Prostate gland (tissue), 2 donors: ENCODE results near the gene LRP8. TPM values are rescaled to one million over a fixed set of nuclear protein-coding genes. Genes with fewer than 3 reads are reported as not detected.

Experiments used
- DNase-seq: peaks from one replicate; pipeline ENCODE4 v3.0.0-alpha.2; 2019; ENCODE audit warnings: low spot score
- H3K27ac ChIP-seq, 2 donors: fragments of 200-600 bp; sonication (generic); 2 replicates each; pipeline ENCODE4 v1.5.1; 2017 to 2019
- H3K27me3 ChIP-seq: fragments of 200-600 bp; sonication (generic); replicated peaks from 2 replicates; pipeline ENCODE4 v1.5.1; 2019; ENCODE audit not compliant: insufficient read depth
- H3K36me3 ChIP-seq, 2 donors: fragments of 200-600 bp; sonication (generic); 1 replicate in 1 of 2; 2 replicates in 1 of 2; pipeline versions ENCODE4 v1.5.1 to v1.8.1; 2017 to 2019
- H3K4me1 ChIP-seq: fragments of 200-600 bp; sonication (generic); replicated peaks from 2 replicates; pipeline ENCODE4 v1.5.1; 2019
- H3K4me3 ChIP-seq, 2 donors: fragments of 200-600 bp; sonication (generic); 2 replicates each; pipeline ENCODE4 v1.5.1; 2017 to 2019
- H3K9me3 ChIP-seq: fragments of 200-600 bp; sonication (generic); 2 replicates; pipeline ENCODE4 v1.5.1; 2017
- CTCF ChIP-seq, 4 experiments: fragments of 200-600 bp in 2 of 4; fragments of 450-650 bp in 2 of 4; sonication (generic) in 2 of 4; IDR thresholded peaks; 1 replicate in 3 of 4; 2 replicates in 1 of 4; pipeline ENCODE4 v1.5.1; 2016 to 2019; ENCODE audit warnings: antibody characterized with exemption in 4 of 4, mild to moderate bottlenecking in 2 of 4, moderate library complexity in 2 of 4
- POLR2A ChIP-seq: fragments of 450-650 bp; IDR thresholded peaks from one replicate; pipeline ENCODE4 v1.6.1; 2016; ENCODE audit warnings: antibody characterized with exemption, mild to moderate bottlenecking
- POLR2AphosphoS5 ChIP-seq: sonication (generic); formaldehyde crosslinking; IDR thresholded peaks from one replicate; pipeline ENCODE4 v1.6.1; 2017; ENCODE audit warnings: antibody characterized with exemption
- WGBS: methylation state at CpG from one replicate; pipeline ENCODE4 v1.1.5; 2018; 5-methylcytosine and 5-hydroxymethylcytosine counted together
- intact Hi-C: fragments of 100-400 bp; cut with DNase I; formaldehyde crosslinking; loops from one replicate; pipeline ENCODE4 v1.14.2; 2022
- total RNA-seq, 2 donors: library from RNA; depleted of rRNA; stranded (reverse); fragments of >200 nt; gene quantifications; one replicate each; pipeline ENCODE4 v1.1.0, GENCODE V29; 2016

The LRP8 gene
- total RNA-seq, 2 donors from 2014 or later = 6.7 to 130 TPM

DNA sequence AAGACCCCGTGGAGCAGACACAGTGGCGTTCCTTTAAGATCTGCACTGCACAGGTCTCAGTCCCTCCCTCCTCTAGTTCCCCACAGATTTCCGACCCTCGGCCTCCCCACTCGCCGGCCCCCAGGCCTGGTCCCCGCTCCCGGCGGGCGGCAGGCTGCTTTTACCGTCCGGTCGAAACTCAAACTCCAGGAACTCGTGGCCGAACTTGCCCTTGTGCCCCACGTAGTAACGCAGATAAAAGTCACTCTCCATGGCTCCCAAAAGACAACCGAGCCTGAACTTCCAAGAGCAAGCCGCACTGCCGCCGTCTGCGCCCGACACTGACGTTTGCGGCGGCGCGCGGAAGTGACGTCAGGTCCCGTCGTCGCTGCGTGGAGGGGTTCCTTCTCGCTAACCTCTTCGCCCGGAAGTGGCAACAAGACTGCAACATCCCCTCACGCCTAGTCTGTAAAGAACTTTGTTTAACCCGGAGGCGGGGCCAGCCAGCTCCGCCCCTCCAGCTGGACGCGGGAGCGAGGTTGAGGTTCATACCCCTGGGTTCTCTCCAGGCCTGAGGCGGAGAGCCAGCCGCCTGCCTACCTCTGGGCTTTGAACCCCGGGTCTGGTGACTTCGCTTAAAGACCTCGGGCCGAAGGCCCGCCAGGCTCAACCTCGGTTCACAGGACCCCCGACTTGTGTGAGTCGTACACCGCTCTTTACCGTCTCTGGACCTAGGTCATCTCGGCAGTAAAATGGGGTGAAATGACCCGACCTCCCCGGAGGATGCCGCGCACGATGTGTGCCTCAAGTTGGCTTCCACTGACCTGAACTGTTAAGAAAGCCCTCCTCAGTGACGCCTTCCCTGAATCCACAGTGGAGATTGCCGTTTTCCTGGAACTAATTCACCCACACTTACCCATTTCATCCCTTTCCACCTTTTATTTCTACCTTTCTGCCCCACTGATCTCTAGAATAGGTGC is 89.4 kb downstream of the LRP8 start, which contains the start of gene MAGOH:
TSS of gene MAGOH (minus strand) at position 322 of the 959 bp plus-strand sequence. CDS start at position 252, 70 bp downstream.
- Histone ChIP-seq H3K4me1 (no peaks in the 10 kb centered on the region), H3K4me3 (peak within 1 kb of the TSS; percentile 87 to 90), H3K36me3 (no peaks in the 10 kb centered on the region), H3K27me3 (no peaks in the 10 kb centered on the region), H3K9me3 (no peaks in the 10 kb centered on the region), H3K27ac (peak within 1 kb of the TSS; percentile 62 to 69)
- TF ChIP-seq CTCF (IDR thresholded peaks at IDR 0.05) (peak in 2 of 4 experiments; percentile 12 to 35), POLR2AphosphoS5 (peak; percentile 99), POLR2A (peak; percentile 53)
- intact Hi-C loops = no loop called here
- DNase-seq = peak; percentile 88
- WGBS = 2% methylated on average over 60 of the region's 64 CpGs

GRCh38 chr1:53237638-53238037 is 90.2 kb downstream of the LRP8 start:
- H3K27me3 ChIP-seq = no peaks in the 10 kb centered on the region
- H3K36me3 ChIP-seq = peaks cover 0 to 1% of the 10 kb centered on the region in 2 donors
- TF ChIP-seq CTCF (IDR thresholded peaks at IDR 0.05) = no peak
- TF ChIP-seq POLR2A = no peak
- TF ChIP-seq POLR2AphosphoS5 = no peak
- intact Hi-C loops = no loop called here
- no peaks in the 10 kb centered on the region for H3K4me1 ChIP-seq
- H3K9me3 ChIP-seq = no peaks in the 10 kb centered on the region
- 22% methylated on average over 8 of the region's 8 CpGs for WGBS
- H3K27ac ChIP-seq = peak overlapping the region in 1 of 2 donors; percentile 69
- H3K4me3 ChIP-seq = peak overlapping the region; percentile 87 to 90
- no peak for DNase-seq

DNA sequence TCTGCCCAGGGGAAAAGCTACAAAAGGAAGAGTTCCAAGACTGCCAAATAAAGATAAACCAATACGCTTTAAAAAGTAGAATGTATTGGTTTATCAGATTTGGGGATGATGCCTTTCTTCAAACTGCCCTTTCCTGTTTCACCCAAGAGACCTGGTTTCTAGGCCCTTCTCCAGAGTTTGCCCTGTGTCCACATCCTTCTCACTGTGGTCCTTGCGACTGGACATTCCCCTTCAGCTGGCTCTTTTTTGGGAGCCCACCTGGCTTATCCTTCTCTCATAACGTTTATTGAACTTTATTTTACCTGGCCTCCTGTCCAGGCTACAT is 106.9 kb downstream of the LRP8 start:
- Histone ChIP-seq H3K27ac (peak overlapping the region; percentile 92 to 96), H3K4me3 (peak overlapping the region; percentile 65 to 82), H3K4me1 (peaks cover 6% of the 10 kb centered on the region), H3K36me3 (no peaks in the 10 kb centered on the region), H3K27me3 (no peaks in the 10 kb centered on the region), H3K9me3 (no peaks in the 10 kb centered on the region)
- 38% methylated on average over 3 of the region's 3 CpGs for WGBS
- no peak for TF ChIP-seq POLR2AphosphoS5
- no peak for TF ChIP-seq POLR2A
- no peak for TF ChIP-seq CTCF (IDR thresholded peaks at IDR 0.05)
- no peak for DNase-seq
- intact Hi-C loops = no loop called here

GRCh38 chr1:53220171-53220961 is 107.5 kb downstream of the LRP8 start, which contains the start of gene CZIB:
CZIB (minus strand) TSS chr1:53220634; CDS start chr1:53220575, 59 bp downstream.
- Histone ChIP-seq H3K4me1 (peaks cover 6% of the 10 kb centered on the region), H3K4me3 (peak within 1 kb of the TSS; percentile 65 to 82), H3K27ac (peak within 1 kb of the TSS; percentile 92 to 96), H3K9me3 (no peaks in the 10 kb centered on the region), H3K27me3 (no peaks in the 10 kb centered on the region), H3K36me3 (no peaks in the 10 kb centered on the region)
- peak; percentile 97 for TF ChIP-seq POLR2AphosphoS5
- TF ChIP-seq POLR2A = peak; percentile 69
- TF ChIP-seq CTCF (IDR thresholded peaks at IDR 0.05) = no peak
- WGBS = under 1% methylated on average over 47 of the region's 61 CpGs
- peak; percentile 92 for DNase-seq
- intact Hi-C loops = no loop called here
